HG03060 (cell line): ENCODE data around the gene LIME1.

ENCODE experiments used
- ATAC-seq: cut with Tn5 transposase; IDR thresholded peaks from one replicate; pipeline ENCODE4 v1.9.1; 2021; ENCODE audit warnings: low read depth, moderate number of reproducible peaks; ENCODE audit not compliant: unreplicated experiment

Gene LIME1

DNA sequence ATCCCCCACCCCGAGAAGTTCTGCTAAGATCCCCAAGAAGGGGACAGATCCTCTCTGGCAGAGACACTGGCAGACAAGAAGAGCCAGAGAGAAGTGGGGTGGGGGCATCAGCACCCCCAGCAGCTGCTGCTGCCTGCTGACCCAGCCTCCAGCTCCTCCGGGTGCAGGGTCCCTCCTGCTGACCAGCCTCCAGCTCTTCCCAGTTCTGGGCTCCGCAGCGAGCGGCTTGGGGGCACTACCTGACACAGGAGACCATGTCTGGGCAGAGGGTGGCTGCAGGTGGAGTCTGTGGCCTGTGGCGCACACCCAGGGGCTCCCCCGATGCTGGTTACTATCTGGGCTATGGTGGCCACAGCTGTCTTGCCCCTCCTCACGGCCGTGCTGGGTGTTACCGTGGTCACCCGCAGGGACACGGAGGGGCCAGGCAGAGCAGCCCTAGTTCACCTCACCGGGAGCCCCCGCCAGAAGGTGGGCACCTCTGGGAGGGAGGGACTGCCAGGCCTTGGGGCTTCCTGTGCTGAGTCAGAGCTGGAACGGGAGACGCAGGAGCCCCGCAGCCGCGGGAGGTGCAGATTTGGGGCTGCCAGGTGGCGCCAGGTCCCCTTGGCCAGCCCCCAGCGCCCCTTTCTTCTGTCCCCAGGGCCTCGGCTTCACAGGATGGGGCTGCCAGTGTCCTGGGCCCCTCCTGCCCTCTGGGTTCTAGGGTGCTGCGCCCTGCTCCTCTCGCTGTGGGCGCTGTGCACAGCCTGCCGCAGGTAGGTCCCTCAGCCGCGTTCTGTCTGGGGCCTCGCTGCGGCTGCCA lies 630 bp downstream of the LIME1 start:
- ATAC-seq: no peak

DNA sequence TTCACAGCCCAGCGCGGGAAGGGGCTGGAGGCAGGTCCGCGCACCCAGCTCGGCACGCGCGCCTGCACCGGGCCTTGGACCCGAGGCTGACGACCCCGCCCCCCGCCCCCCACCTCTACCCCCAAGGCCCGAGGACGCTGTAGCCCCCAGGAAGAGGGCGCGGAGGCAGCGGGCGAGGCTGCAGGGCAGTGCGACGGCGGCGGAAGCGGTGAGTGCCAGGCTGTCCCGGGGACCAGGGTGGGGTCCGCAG lies 1.2 kb downstream of the LIME1 start:
- ATAC-seq: no peak

DNA sequence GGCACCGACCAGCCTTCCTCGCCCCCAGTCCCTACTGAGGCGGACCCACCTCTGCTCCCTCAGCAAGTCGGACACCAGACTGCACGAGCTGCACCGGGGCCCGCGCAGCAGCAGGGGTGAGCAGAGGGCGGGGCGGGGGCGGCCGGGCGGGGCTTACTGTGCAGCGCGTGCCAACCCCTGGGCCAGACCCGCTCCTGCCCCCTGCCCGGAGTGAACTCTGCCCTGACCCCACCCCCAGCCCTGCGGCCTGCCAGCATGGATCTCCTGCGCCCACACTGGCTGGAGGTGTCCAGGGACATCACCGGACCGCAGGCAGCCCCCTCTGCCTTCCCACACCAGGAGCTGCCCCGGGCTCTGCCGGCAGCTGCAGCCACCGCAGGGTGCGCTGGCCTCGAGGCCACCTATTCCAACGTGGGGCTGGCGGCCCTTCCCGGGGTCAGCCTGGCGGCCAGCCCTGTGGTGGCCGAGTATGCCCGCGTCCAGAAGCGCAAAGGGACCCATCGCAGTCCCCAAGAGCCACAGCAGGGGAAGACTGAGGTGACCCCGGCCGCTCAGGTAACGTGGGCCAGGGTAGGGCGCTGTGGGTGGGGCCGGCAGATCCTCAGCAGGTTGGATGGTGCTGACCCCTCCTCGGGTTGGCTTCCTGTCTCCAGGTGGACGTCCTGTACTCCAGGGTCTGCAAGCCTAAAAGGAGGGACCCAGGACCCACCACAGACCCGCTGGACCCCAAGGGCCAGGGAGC lies 1.7 kb downstream of the LIME1 start:
- no peak for ATAC-seq

DNA sequence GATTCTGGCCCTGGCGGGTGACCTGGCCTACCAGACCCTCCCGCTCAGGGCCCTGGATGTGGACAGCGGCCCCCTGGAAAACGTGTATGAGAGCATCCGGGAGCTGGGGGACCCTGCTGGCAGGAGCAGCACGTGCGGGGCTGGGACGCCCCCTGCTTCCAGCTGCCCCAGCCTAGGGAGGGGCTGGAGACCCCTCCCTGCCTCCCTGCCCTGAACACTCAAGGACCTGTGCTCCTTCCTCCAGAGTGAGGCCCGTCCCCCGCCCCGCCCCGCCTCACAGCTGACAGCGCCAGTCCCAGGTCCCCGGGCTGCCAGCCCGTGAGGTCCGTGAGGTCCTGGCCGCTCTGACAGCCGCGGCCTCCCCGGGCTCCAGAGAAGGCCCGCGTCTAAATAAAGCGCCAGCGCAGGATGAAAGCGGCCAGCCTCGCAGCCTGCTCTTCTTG lies 2.2 kb downstream of the LIME1 start:
- no peak for ATAC-seq

DNA sequence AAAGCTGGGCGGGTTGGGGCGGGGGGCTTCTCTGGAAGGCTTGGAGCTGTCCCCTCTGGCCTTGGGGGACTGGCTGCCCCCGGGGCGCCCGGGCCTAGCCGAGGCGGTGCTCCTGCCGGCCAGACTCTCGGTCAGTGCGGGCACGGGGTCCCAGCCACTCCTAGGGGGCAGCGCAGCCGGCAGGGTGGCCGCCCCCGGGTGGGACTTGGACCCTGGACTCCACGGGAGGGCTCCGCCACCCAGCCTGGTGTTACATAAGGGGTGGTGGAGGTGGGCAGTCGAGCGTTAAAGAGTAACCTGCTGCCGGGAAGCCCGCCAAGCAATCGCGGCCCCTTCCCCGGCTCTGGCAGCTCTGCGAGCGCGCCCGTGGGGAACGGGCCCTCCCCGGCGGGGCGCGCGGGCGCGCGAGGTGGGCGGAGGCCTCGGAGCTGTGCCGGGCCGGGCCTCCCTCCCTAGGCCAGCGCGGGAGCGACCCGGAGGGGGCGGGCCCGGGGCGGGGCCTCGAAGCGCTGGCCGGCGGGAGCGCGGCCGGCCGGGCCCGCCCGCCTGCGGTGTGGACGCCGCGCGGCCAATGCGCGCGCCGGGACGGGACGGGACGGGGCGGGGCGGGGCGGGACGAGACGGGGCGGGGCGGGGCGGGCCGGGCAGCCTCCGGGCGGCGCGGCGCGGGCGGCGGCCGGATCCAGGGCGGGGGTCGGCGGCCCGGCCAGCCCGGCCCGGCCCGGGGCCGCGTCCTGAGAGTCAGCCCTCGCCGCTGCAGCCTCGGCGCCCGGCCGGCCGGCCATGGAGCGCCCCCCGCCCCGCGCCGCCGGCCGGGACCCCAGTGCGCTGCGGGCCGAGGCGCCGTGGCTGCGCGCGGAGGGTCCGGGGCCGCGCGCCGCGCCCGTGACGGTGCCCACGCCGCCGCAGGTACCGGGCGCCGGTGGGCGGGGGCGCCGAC lies 2.9 kb downstream of the LIME1 start, which contains the start of gene SLC2A4RG:
SLC2A4RG (plus strand) TSS at position 647 of the 940 bp plus-strand sequence; CDS start at position 784, 137 bp downstream.
- ATAC-seq: no peak

DNA sequence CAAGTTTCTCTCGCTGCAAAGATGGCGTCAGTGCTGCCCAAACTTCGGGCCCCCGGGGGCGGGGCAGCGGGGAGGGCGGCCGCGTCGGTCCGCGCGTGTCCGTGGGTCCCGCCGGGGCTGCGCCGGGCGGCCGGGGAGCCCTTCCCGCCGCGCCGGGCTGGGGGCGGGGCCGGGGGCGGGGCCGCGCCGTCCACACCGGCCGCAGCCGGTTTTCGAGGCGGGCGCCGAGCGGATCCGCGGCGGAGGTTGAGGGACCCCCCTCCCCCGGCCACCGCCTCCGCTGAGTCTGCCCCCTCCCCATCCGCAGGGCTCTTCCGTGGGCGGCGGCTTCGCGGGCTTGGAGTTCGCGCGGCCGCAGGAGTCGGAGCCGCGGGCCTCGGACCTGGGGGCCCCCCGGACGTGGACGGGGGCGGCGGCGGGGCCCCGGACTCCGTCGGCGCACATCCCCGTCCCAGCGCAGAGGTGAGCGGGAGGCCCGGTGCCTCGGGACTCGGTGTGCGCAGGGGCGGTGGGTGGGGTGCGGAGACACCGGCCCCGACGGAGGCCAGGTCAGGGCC lies 3.7 kb downstream of the LIME1 start:
- no peak for ATAC-seq

DNA sequence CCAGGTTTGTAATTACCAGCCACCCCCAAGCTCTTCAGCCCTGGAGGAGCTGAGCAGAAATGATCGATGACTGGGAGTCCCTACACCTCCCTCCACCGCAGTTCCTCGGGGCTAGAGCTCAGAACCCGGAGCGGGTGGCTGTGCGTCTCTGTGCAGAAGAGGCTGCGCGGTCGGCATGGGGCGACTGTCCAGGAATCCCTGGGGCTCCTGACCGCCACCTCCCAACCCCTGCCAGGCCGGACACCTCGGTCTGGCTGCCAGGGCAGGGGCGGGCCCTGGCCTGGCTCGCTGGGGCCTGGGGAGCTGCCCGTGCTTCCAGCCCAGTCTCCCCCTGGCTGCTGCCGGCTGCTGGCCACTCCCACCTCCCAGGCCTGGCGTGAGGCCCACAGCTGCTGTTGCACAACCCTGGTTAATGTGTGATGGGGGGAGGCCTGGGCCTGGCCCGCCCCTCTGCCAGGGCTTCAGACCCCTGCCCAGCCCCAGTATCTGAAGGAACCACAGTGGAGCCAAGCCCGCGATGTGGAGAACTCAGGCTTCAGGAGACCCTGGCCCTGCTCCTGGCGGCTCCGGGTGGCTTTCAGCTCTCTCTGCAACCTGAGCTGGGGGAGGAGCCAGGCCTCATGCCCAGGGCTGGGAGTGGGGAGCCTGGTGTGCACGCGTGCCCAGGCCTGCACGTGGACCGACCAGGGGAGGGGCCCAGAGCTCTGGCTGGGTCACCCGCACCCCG lies 4.3 kb downstream of the LIME1 start:
- ATAC-seq: no peak

DNA sequence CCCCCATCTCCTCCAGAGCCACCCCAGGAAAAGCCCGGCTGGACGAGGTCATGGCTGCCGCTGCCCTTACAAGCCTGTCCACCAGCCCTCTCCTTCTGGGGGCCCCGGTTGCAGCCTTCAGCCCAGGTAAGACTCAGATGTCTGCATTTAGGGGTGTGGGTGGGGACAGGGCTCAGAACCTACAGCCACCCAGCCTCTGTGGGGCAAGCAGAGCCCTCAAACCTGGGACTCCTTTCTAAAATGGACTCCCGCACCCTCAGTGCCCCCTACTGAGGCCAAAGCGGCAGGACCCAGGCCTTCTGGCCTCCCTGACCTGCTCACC lies 4.9 kb downstream of the LIME1 start:
- ATAC-seq: no peak

DNA sequence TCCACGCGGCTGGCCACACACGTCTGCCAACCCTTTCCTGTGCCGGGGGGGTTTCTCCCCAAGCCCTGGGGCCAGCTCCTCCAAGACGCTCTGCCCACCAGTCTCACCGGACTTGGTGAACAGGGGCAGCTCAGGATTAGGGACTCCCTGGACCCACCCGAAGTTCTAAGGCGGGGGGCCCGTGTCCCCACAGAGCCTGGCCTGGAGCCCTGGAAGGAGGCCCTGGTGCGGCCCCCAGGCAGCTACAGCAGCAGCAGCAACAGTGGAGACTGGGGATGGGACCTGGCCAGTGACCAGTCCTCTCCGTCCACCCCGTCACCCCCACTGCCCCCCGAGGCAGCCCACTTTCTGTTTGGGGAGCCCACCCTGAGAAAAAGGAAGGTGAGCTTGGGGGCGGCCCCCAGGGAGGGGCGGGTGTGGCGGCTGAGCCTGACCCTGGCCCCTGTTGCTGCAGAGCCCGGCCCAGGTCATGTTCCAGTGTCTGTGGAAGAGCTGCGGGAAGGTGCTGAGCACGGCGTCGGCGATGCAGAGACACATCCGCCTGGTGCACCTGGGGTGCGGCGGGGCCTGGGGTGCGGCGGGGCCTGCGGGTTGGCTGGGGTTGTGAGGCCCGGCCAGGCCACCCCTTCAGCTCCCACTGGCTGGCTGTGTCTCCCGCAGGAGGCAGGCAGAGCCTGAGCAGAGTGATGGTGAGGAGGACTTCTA lies 5.4 kb downstream of the LIME1 start:
- no peak for ATAC-seq

DNA sequence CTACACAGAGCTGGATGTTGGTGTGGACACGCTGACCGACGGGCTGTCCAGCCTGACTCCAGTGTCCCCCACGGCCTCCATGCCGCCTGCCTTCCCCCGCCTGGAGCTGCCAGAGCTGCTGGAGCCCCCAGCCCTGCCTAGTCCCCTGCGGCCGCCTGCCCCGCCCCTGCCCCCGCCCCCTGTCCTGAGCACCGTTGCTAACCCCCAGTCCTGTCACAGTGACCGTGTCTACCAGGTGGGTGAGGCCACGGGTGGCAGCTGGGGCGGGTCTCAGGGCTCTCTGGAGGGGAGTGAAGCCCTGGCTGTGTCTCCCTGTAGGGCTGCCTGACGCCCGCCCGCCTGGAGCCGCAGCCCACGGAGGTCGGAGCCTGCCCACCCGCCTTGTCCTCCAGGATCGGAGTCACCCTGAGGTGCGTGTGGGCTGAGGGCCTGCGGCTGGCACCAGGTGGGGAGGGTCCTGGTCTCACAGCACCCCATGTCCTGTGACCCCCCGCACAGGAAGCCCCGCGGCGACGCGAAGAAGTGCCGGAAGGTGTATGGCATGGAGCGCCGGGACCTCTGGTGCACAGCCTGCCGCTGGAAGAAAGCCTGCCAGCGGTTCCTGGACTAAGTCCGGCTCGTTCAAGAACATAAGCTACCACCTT lies 6.0 kb downstream of the LIME1 start:
- no peak for ATAC-seq

DNA sequence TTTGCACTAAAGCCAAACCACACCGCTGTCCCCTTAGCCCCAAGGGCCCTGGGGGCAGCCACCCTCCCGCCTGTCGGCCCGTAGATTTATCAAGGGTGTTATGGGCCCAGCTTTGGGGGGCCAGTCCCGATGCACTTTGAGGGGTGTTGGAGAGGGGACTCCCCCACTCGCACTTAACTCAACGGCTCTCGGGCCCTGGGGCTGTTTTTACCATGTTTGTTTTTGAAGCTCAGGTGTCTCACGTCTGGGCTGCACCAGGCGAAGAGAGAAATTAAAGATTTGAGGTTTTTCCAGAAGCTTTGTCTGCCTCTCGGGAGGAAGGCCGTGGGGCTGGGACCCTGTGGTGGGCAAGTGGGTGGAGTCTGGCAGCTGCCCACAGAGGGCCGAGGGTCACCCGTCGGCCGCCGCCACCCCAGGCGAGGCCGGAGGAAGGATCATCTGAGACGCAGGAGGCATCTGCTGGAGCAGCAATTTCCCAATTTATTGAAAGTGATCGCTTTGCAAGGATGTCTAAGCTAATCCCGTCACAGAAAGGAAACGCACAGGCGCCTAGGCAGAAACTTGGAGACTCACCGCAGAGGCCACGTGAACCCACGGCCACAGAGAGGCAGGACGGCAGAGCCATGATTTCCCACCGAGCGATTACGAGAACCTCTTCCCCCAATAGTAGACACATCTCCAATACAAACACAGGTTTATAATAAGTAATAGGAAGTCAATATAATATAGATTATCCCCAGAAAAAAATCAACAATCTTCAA lies 6.9 kb downstream of the LIME1 start:
- ATAC-seq: no peak

DNA sequence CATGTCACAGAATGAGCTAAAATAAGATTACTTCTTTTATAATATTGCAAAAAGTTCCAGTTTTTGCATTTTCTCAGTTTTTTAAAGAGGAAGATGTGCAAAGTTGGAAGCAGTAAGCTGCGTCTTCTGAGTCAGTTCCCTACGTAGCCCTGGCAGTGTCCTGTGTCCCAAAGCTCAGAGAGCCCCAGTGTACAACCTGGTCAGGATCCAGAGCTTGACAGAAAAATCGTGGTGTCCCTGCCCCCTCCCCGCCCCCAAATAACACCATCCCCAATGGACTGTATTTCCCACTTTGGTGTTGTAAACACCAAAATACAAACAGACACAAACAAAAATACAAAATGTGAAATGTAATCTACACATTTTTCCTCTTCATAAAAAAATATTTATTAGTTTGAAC lies 7.7 kb downstream of the LIME1 start:
- ATAC-seq: no peak

DNA sequence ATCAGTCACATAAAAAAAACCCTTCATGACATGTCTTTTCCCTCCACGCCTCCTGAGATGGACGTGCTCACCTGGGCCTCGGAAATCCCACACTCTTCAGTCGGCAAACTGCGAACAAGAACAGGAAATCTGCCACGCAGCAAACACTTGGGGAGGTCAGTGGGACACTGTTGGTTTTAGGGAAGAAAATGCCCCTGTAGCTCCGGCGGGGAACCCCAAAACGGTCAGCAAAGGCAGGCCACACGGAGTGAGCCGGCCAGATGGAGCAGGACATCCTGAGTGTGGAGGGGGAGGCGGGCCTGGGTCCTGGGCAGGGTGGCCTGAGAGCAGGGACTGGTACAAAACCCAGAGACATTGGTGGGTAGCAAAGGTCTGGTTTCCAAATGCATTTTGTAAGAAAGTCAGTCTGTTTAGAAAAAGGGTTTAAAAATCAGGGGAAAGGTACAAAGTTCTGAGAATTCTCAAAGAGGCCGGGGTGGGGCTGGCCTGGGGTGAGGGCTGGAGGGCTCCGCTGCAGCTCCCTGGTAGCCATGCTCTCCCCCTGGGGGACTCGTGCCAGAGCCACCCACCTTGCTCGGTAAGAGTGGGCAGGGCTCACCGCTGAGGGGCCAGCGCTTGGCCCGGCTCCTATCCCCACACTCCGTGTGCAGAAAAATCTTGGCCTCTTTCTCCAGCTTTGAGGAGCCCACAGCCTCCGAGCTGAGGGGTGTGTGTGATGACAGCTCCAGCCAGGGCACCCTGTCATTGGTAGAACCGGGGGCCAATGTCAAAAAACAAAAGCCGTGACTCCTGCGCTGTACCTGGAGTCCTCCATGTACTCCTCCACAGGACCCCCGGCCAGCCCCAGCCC lies 8.3 kb downstream of the LIME1 start:
- no peak for ATAC-seq

DNA sequence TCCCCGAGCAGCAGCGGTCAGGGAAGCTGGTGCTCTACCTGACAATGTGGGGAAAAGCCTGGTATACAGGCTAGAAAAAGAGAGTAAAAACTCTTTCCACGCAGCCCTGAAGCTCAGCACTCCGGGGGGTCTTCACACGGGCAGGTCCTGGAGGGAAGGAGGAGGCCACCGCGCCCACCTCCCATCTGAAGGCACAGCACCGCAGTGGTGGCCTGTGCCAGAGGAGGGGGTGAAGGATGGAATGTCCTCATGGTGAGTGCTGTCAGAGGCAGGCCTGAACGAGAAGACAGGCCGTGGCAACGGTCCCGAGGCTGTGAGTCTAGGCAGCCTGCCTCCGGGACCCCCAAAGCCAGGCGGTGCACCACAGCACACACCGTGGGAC lies 9.0 kb downstream of the LIME1 start:
- ATAC-seq: no peak

DNA sequence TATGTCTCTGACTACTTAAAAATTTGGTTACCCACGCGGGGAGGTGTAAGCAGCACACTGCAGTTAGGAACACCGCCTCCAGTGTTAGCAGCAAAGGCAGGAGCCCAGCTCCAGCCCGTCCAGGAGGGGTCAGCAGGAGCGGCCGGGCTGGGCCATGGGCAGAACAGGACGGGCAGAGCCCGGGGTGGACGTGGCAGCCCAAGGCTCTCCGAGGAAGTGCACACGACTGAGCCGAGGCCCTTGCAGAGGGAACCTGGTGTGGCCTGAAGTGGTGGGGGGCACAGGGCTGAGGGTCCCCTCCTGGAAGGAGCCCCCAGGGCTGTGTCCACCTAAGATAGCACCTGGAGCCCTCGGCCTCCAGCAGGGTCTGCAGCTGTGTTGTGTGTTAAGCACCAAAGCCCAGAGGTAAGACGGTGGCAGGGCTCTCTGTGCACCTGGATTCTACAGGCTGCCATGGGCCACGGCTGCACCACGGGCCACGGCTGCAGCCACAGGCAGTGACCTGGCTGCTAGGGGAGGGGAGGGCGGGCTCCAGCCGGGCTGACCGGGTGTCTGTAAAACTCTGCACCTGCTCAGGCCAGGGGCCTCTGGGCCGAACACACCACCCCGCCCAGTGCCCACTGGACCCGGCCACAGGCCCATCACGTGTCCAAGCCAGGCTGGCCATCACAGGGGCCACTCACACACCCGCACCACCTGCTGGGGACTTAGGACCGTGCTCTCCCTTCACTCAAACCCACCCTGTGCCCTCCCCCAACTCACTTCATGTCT lies 9.7 kb downstream of the LIME1 start:
- ATAC-seq: no peak

DNA sequence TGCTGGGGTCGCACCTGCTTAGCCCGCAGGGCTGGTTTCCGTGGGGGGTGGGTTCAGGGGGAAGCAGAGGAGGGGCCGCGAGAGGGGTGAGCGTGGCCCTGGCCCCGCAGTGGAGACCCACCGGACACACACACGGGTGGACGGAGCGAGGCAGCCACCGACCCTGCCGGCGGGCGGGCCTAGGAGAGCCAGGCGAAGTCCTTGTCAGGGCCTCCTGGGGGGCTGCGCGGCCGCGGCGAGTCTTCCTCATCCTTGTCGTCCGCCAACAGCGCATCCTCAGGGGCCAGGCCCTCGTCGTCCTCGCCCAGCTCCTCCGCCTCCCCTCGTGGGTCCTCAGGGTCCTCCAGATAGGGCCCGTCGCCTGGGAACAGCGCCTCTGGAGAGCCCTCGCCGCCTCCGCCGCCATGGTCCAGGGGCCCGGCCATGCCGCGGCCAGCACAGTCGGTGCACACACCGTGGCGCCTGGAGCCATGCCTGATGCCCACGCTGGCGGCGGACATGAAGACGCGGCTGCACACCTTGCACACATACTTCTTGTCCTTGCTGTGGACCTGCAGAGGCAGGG lies 10.4 kb downstream of the LIME1 start:
- ATAC-seq: no peak
